ENCODE results near the gene TENT5C.

Gene TENT5C

GRCh38 chr1:117639741-117640140 lies 33.9 kb downstream of the TENT5C start:
- H3K4me3 ChIP-seq (ENCODE audit: low read length), result no peak overlapping the region
- DNase-seq (ENCODE audit: low read depth), result no peak
- TF ChIP-seq, protein P1, sequence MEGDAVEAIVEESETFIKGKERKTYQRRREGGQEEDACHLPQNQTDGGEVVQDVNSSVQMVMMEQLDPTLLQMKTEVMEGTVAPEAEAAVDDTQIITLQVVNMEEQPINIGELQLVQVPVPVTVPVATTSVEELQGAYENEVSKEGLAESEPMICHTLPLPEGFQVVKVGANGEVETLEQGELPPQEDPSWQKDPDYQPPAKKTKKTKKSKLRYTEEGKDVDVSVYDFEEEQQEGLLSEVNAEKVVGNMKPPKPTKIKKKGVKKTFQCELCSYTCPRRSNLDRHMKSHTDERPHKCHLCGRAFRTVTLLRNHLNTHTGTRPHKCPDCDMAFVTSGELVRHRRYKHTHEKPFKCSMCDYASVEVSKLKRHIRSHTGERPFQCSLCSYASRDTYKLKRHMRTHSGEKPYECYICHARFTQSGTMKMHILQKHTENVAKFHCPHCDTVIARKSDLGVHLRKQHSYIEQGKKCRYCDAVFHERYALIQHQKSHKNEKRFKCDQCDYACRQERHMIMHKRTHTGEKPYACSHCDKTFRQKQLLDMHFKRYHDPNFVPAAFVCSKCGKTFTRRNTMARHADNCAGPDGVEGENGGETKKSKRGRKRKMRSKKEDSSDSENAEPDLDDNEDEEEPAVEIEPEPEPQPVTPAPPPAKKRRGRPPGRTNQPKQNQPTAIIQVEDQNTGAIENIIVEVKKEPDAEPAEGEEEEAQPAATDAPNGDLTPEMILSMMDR (conservative IDR thresholded peaks at IDR 0.05; ENCODE audit: low read depth, low read length), result no peak

- TF ChIP-seq, protein P1 (conservative IDR thresholded peaks at IDR 0.05; ENCODE audit: low read depth, low read length), result no peak
- no peak for DNase-seq (ENCODE audit: low read depth)
- H3K4me3 ChIP-seq (ENCODE audit: low read length), result no peak overlapping the region
Measured at GRCh38 chr1:117641536-117641935, 35.7 kb downstream of the TENT5C start.

GRCh38 chr1:117642963-117643362 lies 37.1 kb downstream of the TENT5C start:
- DNase-seq (ENCODE audit: low read depth), result no peak
- TF ChIP-seq, protein P1 (conservative IDR thresholded peaks at IDR 0.05; ENCODE audit: low read depth, low read length), result no peak
- H3K4me3 ChIP-seq (ENCODE audit: low read length), result no peak overlapping the region

- TF ChIP-seq, protein P1 (conservative IDR thresholded peaks at IDR 0.05; ENCODE audit: low read depth, low read length), result no peak
- H3K4me3 ChIP-seq (ENCODE audit: low read length), result no peak overlapping the region
- no peak for DNase-seq (ENCODE audit: low read depth)
Measured at GRCh38 chr1:117643601-117644000, 37.8 kb downstream of the TENT5C start.

DNA sequence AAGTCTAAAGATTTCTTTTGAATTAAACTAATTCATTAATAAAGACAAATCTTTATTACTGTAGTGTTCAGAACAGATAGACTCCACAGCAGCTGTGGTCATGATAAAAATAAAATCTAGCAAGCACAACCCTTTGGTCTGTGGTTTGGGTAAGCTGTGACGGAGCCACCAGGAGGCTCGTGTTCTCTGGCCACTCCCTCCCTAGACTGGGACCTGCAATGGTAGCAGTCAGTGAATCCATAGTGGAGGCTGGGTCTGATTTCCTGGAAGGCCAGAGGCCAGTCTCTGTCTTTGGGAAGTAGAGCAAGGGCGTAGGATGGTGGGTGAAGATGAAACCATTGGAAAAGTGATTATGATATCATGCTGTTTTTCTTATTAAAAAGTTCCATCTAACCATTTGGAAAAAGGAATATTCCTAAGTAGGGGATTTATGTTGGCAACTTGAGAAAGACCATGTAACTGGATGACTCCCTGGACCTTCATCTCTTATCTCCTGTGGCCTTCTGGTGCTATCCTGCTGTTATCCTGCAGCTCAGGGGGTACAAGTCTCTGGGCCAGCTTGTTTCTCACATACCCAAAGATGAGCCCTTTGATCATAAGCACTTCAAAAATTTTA lies 39.0 kb downstream of the TENT5C start:
- DNase-seq (ENCODE audit: low read depth), result no peak
- TF ChIP-seq, protein P1 (conservative IDR thresholded peaks at IDR 0.05; ENCODE audit: low read depth, low read length), result no peak
- H3K4me3 ChIP-seq (ENCODE audit: low read length), result no peak overlapping the region

GRCh38 chr1:117645343-117645742 lies 39.5 kb downstream of the TENT5C start:
- DNase-seq (ENCODE audit: low read depth), result no peak
- H3K4me3 ChIP-seq (ENCODE audit: low read length), result no peak overlapping the region
- TF ChIP-seq, protein P1 (conservative IDR thresholded peaks at IDR 0.05; ENCODE audit: low read depth, low read length), result no peak

- DNase-seq (ENCODE audit: low read depth), result peak; percentile 64
- TF ChIP-seq, protein P1 (conservative IDR thresholded peaks at IDR 0.05; ENCODE audit: low read depth, low read length), result no peak
- H3K4me3 ChIP-seq (ENCODE audit: low read length), result no peak overlapping the region
Measured at GRCh38 chr1:117646007-117646811, 40.4 kb downstream of the TENT5C start.

Measured in retinal pigment epithelial cell (primary cell).